Activated CD4-positive, alpha-beta memory T cell treated with anti-CD3 and anti-CD28 coated beads for 36 hours (primary cell): Measurements from ENCODE around the gene PAM. TPM values are rescaled to one million over a fixed set of nuclear protein-coding genes. Genes with fewer than 3 reads are reported as not detected.

Experiments used
- CTCF ChIA-PET: fragments of 350-600 bp; sonication (Branson Sonifier 250); formaldehyde crosslinking; loops from one replicate; lab custom pipeline; 2021; ENCODE audit warnings: antibody characterized with exemption, inconsistent platforms; lab: Charles Lee
- POLR2A ChIA-PET: fragments of 350-600 bp; sonication (Branson Sonifier 250); formaldehyde crosslinking; loops from one replicate; lab custom pipeline; 2021; ENCODE audit warnings: antibody characterized with exemption; lab: Charles Lee
- DNase-seq: peaks from one replicate; pipeline ENCODE4 v3.0.0-alpha.2; 2020
- H3K27ac Mint-ChIP-seq: one replicate; pipeline ENCODE4 v1.8.0; 2021; ENCODE audit warnings: mixed read lengths
- H3K27me3 Mint-ChIP-seq: one replicate; pipeline ENCODE4 v1.8.0; 2021; ENCODE audit warnings: mixed read lengths
- H3K36me3 Mint-ChIP-seq: one replicate; pipeline ENCODE4 v1.8.0; 2021; ENCODE audit warnings: mixed read lengths
- H3K4me1 Mint-ChIP-seq: one replicate; pipeline ENCODE4 v1.8.0; 2021; ENCODE audit warnings: low read depth, mixed read lengths
- H3K4me3 Mint-ChIP-seq: one replicate; pipeline ENCODE4 v1.8.0; 2021; ENCODE audit warnings: mild to moderate bottlenecking, mixed read lengths
- H3K9me3 Mint-ChIP-seq: one replicate; pipeline ENCODE4 v1.8.0; 2021; ENCODE audit warnings: mixed read lengths
- intact Hi-C: fragments of 100-400 bp; cut with micrococcal nuclease; formaldehyde crosslinking; loops from one replicate; pipeline ENCODE4 v1.15.1; 2023
- total RNA-seq, 2 experiments: library from RNA; stranded (reverse); gene quantifications; one replicate each; pipeline ENCODE4 v1.2.3, GENCODE V29; 2021

Gene PAM
- total RNA-seq, 2 experiments from 2014 or later = 41.6 to 43.7 TPM

GRCh38 chr5:102753889-102754766 is 977 bp upstream of the PAM start:
- H3K27me3 Mint-ChIP-seq = peaks cover 7% of the 10 kb centered on the region
- no peaks in the 10 kb centered on the region for H3K9me3 Mint-ChIP-seq
- H3K27ac Mint-ChIP-seq = peak overlapping the region; percentile 35
- peak; percentile 18 for DNase-seq
- ChIA-PET CTCF (interaction anchor here (1.1 kb wide), 1 partner anchor 26 kb away, joined by 4 read pairs; no protein-coding TSS in a partner anchor), POLR2A (interaction anchor here (0.9 to 4.5 kb wide), 6 partner anchors 9 to 365 kb away, joined by 3 to 26 read pairs (median 4); partner anchors contain the start of genes GIN1 and PPIP5K2)
- peak overlapping the region; percentile 73 for H3K4me3 Mint-ChIP-seq
- H3K36me3 Mint-ChIP-seq = peaks cover 4% of the 10 kb centered on the region
- H3K4me1 Mint-ChIP-seq = peaks cover 25% of the 10 kb centered on the region
- intact Hi-C loops = loop anchor here (2.0 kb wide), 1 partner anchor 505 kb away; the partner anchor contains the start of gene MACIR

- intact Hi-C loops = loop anchor here (1.0 to 2.0 kb wide), 2 partner anchors 22 to 503 kb away; partner anchors contain the start of gene MACIR
- Mint-ChIP-seq H3K4me3 (peak overlapping the region; percentile 91), H3K9me3 (no peaks in the 10 kb centered on the region), H3K4me1 (peaks cover 40% of the 10 kb centered on the region), H3K27ac (peak overlapping the region; percentile 93), H3K27me3 (peaks cover 7% of the 10 kb centered on the region), H3K36me3 (peaks cover 4% of the 10 kb centered on the region)
- peak; percentile 87 for DNase-seq
- ChIA-PET CTCF (interaction anchor here (1.0 to 3.0 kb wide), 5 partner anchors 8 to 74 kb away, joined by 4 to 24 read pairs (median 6); no protein-coding TSS in a partner anchor), POLR2A (interaction anchor here (0.9 to 4.5 kb wide), 6 partner anchors 9 to 363 kb away, joined by 3 to 26 read pairs (median 4); partner anchors contain the start of genes GIN1 and PPIP5K2)
These were observed 724 bp downstream of the PAM start for GRCh38 chr5:102755686-102756371.

- intact Hi-C loops = no loop called here
- Mint-ChIP-seq H3K9me3 (no peaks in the 10 kb centered on the region), H3K27me3 (peaks cover 2% of the 10 kb centered on the region), H3K4me1 (peaks cover 64% of the 10 kb centered on the region), H3K4me3 (no peak overlapping the region), H3K36me3 (peaks cover 4% of the 10 kb centered on the region), H3K27ac (no peak overlapping the region)
- no peak for DNase-seq
- CTCF ChIA-PET = interaction anchor here (1.0 to 3.0 kb wide), 3 partner anchors 11 to 23 kb away, joined by 4 to 24 read pairs (median 7); no protein-coding TSS in a partner anchor
- POLR2A ChIA-PET = interaction anchor here (3.4 kb wide), 1 partner anchor 20 kb away, joined by 19 read pairs; no protein-coding TSS in a partner anchor
These were observed 3.5 kb downstream of the PAM start for GRCh38 chr5:102758576-102758975.

GRCh38 chr5:102759289-102759688 is 4.2 kb downstream of the PAM start:
- ChIA-PET POLR2A (interaction anchor here (0.7 kb wide), 1 partner anchor 11 kb away, joined by 3 read pairs; no protein-coding TSS in a partner anchor), CTCF (interaction anchor here (0.8 to 1.0 kb wide), 2 partner anchors 17 to 465 kb away, joined by 3 to 4 read pairs; no protein-coding TSS in a partner anchor)
- Mint-ChIP-seq H3K36me3 (peaks cover 4% of the 10 kb centered on the region), H3K27ac (no peak overlapping the region), H3K27me3 (peaks cover under 1% of the 10 kb centered on the region), H3K4me1 (peaks cover 63% of the 10 kb centered on the region), H3K4me3 (no peak overlapping the region), H3K9me3 (no peaks in the 10 kb centered on the region)
- intact Hi-C loops = no loop called here
- DNase-seq = no peak

- POLR2A ChIA-PET = interaction anchor here (0.7 kb wide), 1 partner anchor 12 kb away, joined by 3 read pairs; no protein-coding TSS in a partner anchor
- H3K27ac Mint-ChIP-seq = no peak overlapping the region
These were observed 4.6 kb downstream of the PAM start for GRCh38 chr5:102759700-102760099.

GRCh38 chr5:102760815-102761214 is 5.7 kb downstream of the PAM start:
- ChIA-PET CTCF (interaction anchor here (0.9 kb wide), 1 partner anchor 45 kb away, joined by 3 read pairs; no protein-coding TSS in a partner anchor), POLR2A (no interaction called here)
- peak overlapping the region; percentile 1 for H3K27ac Mint-ChIP-seq
- H3K36me3 Mint-ChIP-seq = peaks cover 4% of the 10 kb centered on the region
- no peaks in the 10 kb centered on the region for H3K27me3 Mint-ChIP-seq
- H3K9me3 Mint-ChIP-seq = no peaks in the 10 kb centered on the region
- no peak overlapping the region for H3K4me3 Mint-ChIP-seq
- DNase-seq = no peak
- intact Hi-C loops = no loop called here
- H3K4me1 Mint-ChIP-seq = peaks cover 75% of the 10 kb centered on the region

More at GRCh38 chr5:102759700-102760099, 4.6 kb downstream of the PAM start:
- peaks cover 4% of the 10 kb centered on the region for H3K36me3 Mint-ChIP-seq
- CTCF ChIA-PET = interaction anchor here (0.8 to 1.0 kb wide), 2 partner anchors 16 to 465 kb away, joined by 3 to 4 read pairs; no protein-coding TSS in a partner anchor
- no peaks in the 10 kb centered on the region for H3K27me3 Mint-ChIP-seq
- H3K4me1 Mint-ChIP-seq = peaks cover 64% of the 10 kb centered on the region
- H3K4me3 Mint-ChIP-seq = no peak overlapping the region
- no peak for DNase-seq
- no peaks in the 10 kb centered on the region for H3K9me3 Mint-ChIP-seq
- intact Hi-C loops = no loop called here

- no peaks in the 10 kb centered on the region for H3K27me3 Mint-ChIP-seq
- H3K4me1 Mint-ChIP-seq = peaks cover 76% of the 10 kb centered on the region
- ChIA-PET POLR2A (interaction anchor here (1.1 to 1.3 kb wide), 3 partner anchors 9 to 17 kb away, joined by 3 to 5 read pairs (median 4); no protein-coding TSS in a partner anchor), CTCF (interaction anchor here (1.3 to 3.3 kb wide), 2 partner anchors 17 to 19 kb away, joined by 6 to 19 read pairs; no protein-coding TSS in a partner anchor)
- peak overlapping the region; percentile 75 for H3K27ac Mint-ChIP-seq
- H3K36me3 Mint-ChIP-seq = no peaks in the 10 kb centered on the region
- no peak for DNase-seq
- no peaks in the 10 kb centered on the region for H3K9me3 Mint-ChIP-seq
- H3K4me3 Mint-ChIP-seq = peak overlapping the region; percentile 51
- intact Hi-C loops = loop anchor here (1.0 kb wide), 3 partner anchors 15 to 358 kb away; partner anchors contain the start of genes GIN1 and PPIP5K2
These were observed 7.0 kb downstream of the PAM start for GRCh38 chr5:102762095-102762534.

- DNase-seq = no peak
- H3K27me3 Mint-ChIP-seq = no peaks in the 10 kb centered on the region
- peak overlapping the region; percentile 51 for H3K4me3 Mint-ChIP-seq
- H3K9me3 Mint-ChIP-seq = no peaks in the 10 kb centered on the region
- H3K4me1 Mint-ChIP-seq = peaks cover 79% of the 10 kb centered on the region
- no peaks in the 10 kb centered on the region for H3K36me3 Mint-ChIP-seq
- H3K27ac Mint-ChIP-seq = peak overlapping the region; percentile 75
- ChIA-PET CTCF (interaction anchor here (1.1 to 3.3 kb wide), 4 partner anchors 16 to 81 kb away, joined by 4 to 19 read pairs (median 6); no protein-coding TSS in a partner anchor), POLR2A (interaction anchor here (0.6 to 1.5 kb wide), 5 partner anchors 8 to 18 kb away, joined by 3 to 5 read pairs (median 4); partner anchors contain the start of gene PAM)
- intact Hi-C loops = loop anchor here (1.0 kb wide), 3 partner anchors 15 to 358 kb away; partner anchors contain the start of genes GIN1 and PPIP5K2
These were observed 7.6 kb downstream of the PAM start for GRCh38 chr5:102762562-102763227.

GRCh38 chr5:102763734-102764133 is 8.6 kb downstream of the PAM start:
- Mint-ChIP-seq H3K4me3 (peak overlapping the region; percentile 21), H3K27ac (peak overlapping the region; percentile 18), H3K36me3 (no peaks in the 10 kb centered on the region), H3K9me3 (no peaks in the 10 kb centered on the region), H3K4me1 (peaks cover 73% of the 10 kb centered on the region), H3K27me3 (no peaks in the 10 kb centered on the region)
- CTCF ChIA-PET = interaction anchor here (1.1 to 3.3 kb wide), 3 partner anchors 17 to 82 kb away, joined by 4 to 19 read pairs (median 7); no protein-coding TSS in a partner anchor
- no peak for DNase-seq
- POLR2A ChIA-PET = interaction anchor here (1.5 kb wide), 1 partner anchor 16 kb away, joined by 5 read pairs; no protein-coding TSS in a partner anchor
- intact Hi-C loops = no loop called here

- H3K27ac Mint-ChIP-seq = no peak overlapping the region
- H3K36me3 Mint-ChIP-seq = no peaks in the 10 kb centered on the region
These were observed 9.4 kb downstream of the PAM start for GRCh38 chr5:102764381-102765004.

More at GRCh38 chr5:102764381-102765004, 9.4 kb downstream of the PAM start:
- no peak overlapping the region for H3K4me3 Mint-ChIP-seq
- no peaks in the 10 kb centered on the region for H3K9me3 Mint-ChIP-seq
- peaks cover 69% of the 10 kb centered on the region for H3K4me1 Mint-ChIP-seq
- intact Hi-C loops = no loop called here
- ChIA-PET POLR2A (interaction anchor here (1.1 kb wide), 1 partner anchor 14 kb away, joined by 3 read pairs; no protein-coding TSS in a partner anchor), CTCF (interaction anchor here (1.7 to 3.3 kb wide), 3 partner anchors 8 to 83 kb away, joined by 4 to 19 read pairs (median 7); no protein-coding TSS in a partner anchor)
- no peaks in the 10 kb centered on the region for H3K27me3 Mint-ChIP-seq
- DNase-seq = no peak
